Astrocyte of the spinal cord (primary cell): ENCODE data around the gene JCAD.

Experiments
- DNase-seq: peaks from one replicate; pipeline ENCODE4 v3.0.0; 2011; ENCODE audit warnings: low read depth, low spot score
- H3K4me3 ChIP-seq: 2 replicates; pipeline ENCODE4 v1.5.1; 2011; ENCODE audit warnings: low read depth, mild to moderate bottlenecking, low read length, moderate library complexity
- in situ Hi-C: cut with HindIII; loops from 2 replicates; pipeline ENCODE4 v1.10.0; 2017; ENCODE audit warnings: low sequenced_read_pairs
- TF ChIP-seq, protein P1 (sequence below): IDR thresholded peaks from 2 replicates; pipeline ENCODE4 v1.5.1; 2012; ENCODE audit warnings: low read depth, mild to moderate bottlenecking, low read length, inconsistent platforms

The JCAD gene

DNA sequence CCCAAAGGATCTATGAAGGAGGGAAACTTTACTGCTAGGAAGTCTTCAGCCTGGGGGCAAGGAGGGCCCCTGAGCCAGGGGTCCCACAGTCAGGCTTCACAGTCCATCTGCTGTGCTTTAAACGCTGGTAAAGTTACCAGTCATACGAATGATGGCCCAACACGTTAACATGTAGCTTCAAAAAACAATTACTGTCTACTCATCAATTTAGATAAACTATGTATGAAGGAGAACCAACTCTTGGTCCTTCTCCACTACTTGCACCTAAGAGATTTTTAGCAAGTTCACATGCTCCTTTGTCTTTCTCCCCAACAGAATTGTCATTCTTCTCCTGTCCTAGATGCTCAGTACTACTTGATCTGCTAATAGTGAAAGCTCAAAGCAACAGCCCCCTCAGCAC is 16.6 kb downstream of the JCAD start:
- H3K4me3 ChIP-seq, result no peak overlapping the region
- TF ChIP-seq, protein P1, sequence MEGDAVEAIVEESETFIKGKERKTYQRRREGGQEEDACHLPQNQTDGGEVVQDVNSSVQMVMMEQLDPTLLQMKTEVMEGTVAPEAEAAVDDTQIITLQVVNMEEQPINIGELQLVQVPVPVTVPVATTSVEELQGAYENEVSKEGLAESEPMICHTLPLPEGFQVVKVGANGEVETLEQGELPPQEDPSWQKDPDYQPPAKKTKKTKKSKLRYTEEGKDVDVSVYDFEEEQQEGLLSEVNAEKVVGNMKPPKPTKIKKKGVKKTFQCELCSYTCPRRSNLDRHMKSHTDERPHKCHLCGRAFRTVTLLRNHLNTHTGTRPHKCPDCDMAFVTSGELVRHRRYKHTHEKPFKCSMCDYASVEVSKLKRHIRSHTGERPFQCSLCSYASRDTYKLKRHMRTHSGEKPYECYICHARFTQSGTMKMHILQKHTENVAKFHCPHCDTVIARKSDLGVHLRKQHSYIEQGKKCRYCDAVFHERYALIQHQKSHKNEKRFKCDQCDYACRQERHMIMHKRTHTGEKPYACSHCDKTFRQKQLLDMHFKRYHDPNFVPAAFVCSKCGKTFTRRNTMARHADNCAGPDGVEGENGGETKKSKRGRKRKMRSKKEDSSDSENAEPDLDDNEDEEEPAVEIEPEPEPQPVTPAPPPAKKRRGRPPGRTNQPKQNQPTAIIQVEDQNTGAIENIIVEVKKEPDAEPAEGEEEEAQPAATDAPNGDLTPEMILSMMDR, result no peak
- DNase-seq, result no peak
- in situ Hi-C loops, result no loop called here

DNA sequence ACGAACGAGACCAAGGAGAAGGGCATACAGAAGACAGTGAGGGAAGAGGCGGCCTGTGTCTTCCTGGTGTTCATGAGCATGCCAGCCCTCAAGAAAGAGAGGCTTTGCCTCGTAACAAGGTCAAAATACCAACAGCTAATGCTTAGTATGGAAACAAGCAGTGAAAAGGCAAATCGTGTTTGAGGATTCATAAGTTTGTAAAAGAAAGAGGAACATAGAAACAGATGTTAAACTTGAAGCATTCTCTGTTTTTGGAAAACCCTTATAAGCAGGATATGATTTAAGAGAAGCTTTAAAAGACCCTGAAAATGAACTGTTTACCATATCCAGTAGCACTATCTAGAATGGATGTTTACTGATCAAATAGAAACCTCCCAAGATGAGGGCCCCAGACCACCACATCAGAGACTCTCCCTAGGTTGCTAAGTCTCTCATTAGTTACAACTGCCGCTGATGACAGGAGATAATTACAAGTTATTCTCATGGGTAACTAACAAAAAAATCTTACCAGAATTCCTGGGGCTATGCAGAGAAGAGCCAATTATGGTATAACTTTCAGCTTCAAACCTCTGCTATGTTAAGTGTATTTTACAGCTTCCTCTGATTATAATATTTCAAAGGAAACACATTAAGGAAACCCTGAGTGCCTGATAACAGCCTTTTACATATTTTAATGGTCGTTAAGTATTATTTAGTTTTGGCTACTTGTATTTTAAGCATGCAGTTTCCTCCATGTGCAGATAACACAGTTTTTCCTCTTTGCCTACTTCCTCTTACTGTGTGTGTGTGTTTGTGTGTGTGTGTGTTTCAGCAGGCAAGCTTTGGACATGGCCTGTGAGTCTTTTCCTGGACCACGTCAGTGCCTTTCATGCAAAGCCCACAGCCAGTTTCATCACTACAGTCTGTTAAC is 17.9 kb downstream of the JCAD start:
- no peak overlapping the region for H3K4me3 ChIP-seq
- in situ Hi-C loops, result no loop called here
- no peak for DNase-seq
- TF ChIP-seq, protein P1, result no peak

DNA sequence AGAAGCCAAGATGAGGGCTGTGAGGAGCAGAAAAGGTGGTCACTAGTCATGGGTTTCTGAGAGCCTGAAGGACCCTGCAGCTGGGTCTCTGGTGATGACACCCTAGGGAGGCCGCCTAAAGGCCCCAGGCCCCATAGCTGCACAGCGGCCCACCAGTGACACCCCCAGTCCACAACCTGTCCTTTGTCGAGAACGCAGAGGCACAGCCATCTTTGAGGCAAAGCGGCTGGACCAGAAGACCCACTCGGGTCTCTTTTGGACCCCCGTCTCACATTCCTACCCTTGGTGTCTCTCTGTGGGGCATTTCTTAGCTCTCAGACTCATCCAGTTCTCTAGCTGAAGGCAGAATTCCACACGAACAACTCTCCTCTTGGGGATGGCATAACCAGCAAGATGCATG is 18.8 kb downstream of the JCAD start:
- in situ Hi-C loops, result no loop called here
- DNase-seq, result no peak
- TF ChIP-seq, protein P1, result no peak
- H3K4me3 ChIP-seq, result no peak overlapping the region

DNA sequence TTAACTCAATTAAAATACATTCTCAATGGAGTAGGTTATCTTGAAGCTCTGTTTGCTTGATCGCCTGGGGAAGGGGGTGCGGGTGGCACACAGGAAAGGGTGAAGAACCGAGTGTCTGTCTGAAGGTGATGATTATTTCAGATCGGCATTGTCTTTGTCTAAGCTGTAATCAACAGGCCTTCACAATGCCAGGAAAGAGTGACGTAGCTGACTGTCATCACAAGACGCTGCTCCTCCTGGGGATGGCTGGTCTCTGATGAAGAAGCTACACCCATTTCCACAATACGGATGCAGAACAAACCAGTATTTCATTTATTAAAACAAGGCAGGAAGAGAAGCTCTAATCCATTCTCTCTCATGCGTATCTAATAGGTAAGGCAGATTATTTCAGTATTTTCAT is 19.4 kb downstream of the JCAD start:
- TF ChIP-seq, protein P1, result no peak
- in situ Hi-C loops, result no loop called here
- DNase-seq, result no peak

DNA sequence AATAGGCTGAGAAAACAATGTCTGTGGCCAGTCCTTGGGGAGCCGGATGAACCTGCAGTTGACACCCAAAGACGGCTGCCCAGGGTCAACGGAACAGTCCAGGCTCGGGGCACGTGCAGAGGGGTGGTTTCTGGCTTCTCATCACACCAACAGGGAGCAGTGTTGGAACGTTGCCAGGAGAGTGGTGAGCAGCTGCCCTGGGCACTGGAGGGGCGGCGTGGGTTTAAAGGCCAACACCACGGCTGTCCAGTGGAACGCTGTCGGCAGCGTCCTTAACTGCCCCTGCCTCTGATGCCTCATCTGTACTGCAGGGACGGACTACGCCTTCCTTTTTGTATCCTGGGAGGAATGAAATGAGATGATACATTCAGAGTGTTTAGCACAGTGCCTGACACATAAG is 19.8 kb downstream of the JCAD start:
- H3K4me3 ChIP-seq, result no peak overlapping the region
- TF ChIP-seq, protein P1, result no peak
- in situ Hi-C loops, result no loop called here
- DNase-seq, result no peak

More for the DNA sequence above, 19.4 kb downstream of the JCAD start:
- no peak overlapping the region for H3K4me3 ChIP-seq

DNA sequence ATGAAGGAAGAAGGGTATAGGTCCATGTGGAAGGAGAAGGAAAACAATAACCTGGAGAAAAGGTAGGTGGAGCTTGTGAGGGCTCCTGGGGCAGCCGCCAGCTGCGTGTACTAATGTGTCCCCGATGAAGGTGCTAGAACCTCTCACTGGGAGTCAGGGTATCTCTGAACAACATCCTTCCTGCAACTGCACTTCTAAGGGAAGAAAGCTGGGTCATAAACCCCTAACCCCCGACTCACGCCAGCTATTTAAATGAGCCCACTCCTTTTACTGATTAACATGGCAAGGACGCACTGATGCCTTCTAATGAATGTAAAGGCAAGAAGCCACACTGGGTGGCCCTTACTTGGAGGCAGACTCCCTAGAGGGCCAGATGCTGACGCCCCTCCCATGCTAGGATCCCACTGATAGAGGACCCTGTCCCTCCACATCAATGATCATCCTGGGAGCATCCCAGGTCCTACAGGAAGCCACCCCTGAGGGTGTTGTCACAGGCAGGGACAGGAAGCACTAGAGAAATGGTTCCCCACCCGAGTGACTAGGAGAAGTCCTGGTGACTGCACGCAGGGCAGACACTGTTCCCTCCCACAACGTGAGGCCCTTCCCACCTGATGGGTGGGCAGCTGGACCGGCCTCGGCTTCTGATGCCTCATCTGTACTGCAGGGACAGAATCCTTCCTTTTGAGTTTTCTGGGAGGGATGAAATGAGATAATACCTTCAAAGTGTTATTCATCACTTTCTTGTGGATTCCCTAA is 20.4 kb downstream of the JCAD start:
- TF ChIP-seq, protein P1, result no peak
- no peak for DNase-seq
- in situ Hi-C loops, result no loop called here
- H3K4me3 ChIP-seq, result no peak overlapping the region
